HepG2 (cell line): ENCODE measurements around the gene MYO1E. TPM values are rescaled to one million over a fixed set of nuclear protein-coding genes. Genes with fewer than 3 reads are reported as not detected.
A peak's percentile ranks its signal among the peaks of the same experiment; 100 is the strongest.

Source experiments
- BCL6 ChIP-seq: IDR thresholded peaks from 2 replicates; pipeline ENCODE4 v1.6.1; 2016; ENCODE audit warnings: missing genetic modification reagents, missing compliant biosample characterization
- CBFB ChIP-seq: sonication (generic); formaldehyde crosslinking; IDR thresholded peaks from 2 replicates; pipeline ENCODE4 v1.4.0; 2020; ENCODE audit warnings: missing genetic modification reagents
- EP300 ChIP-seq, 3 experiments: sonication (generic) in 1 of 3; formaldehyde crosslinking in 1 of 3; IDR thresholded peaks; 2 replicates each; pipeline versions ENCODE4 v1.5.1 to v1.6.1; 2011 to 2020; ENCODE audit warnings: low read depth in 2 of 3, low read length in 2 of 3, borderline replicate concordance in 1 of 3, improper control_type of control experiment in 1 of 3, mild to moderate bottlenecking in 1 of 3, missing genetic modification reagents in 1 of 3, moderate library complexity in 1 of 3
- FOXO1 ChIP-seq: sonication (generic); formaldehyde crosslinking; IDR thresholded peaks from 2 replicates; pipeline ENCODE4 v1.4.0; 2020; ENCODE audit warnings: missing genetic modification reagents
- GATAD2A ChIP-seq: IDR thresholded peaks from 2 replicates; pipeline ENCODE4 v1.6.1; 2016
- HNF4G ChIP-seq, 2 experiments: sonication (generic) in 1 of 2; formaldehyde crosslinking in 1 of 2; IDR thresholded peaks; 2 replicates each; pipeline versions ENCODE4 v1.4.0 to v1.6.1; 2011 to 2020; ENCODE audit warnings: borderline replicate concordance in 2 of 2, low read depth in 2 of 2, mild to moderate bottlenecking in 2 of 2, low read length in 1 of 2, missing genetic modification reagents in 1 of 2, moderate library complexity in 1 of 2
- MEIS1 ChIP-seq: sonication (generic); formaldehyde crosslinking; IDR thresholded peaks from 2 replicates; pipeline ENCODE4 v1.9.0; 2021; ENCODE audit warnings: mild to moderate bottlenecking, missing genetic modification reagents, moderate library complexity, borderline replicate concordance
- MIER3 ChIP-seq: IDR thresholded peaks from 2 replicates; pipeline ENCODE4 v1.6.1; 2016; ENCODE audit warnings: missing compliant biosample characterization, borderline replicate concordance
- MIXL1 ChIP-seq: IDR thresholded peaks from 2 replicates; pipeline ENCODE4 v1.6.1; 2016
- POGK ChIP-seq: sonication (generic); formaldehyde crosslinking; conservative IDR thresholded peaks from 2 replicates; pipeline ENCODE4 v1.8.0; 2022; ENCODE audit warnings: mild to moderate bottlenecking, moderate library complexity, missing genetic modification reagents
- SALL1 ChIP-seq: sonication (generic); formaldehyde crosslinking; IDR thresholded peaks from 2 replicates; pipeline ENCODE4 v1.8.0; 2022; ENCODE audit warnings: mild to moderate bottlenecking, missing genetic modification reagents
- TOE1 ChIP-seq: sonication (generic); formaldehyde crosslinking; IDR thresholded peaks from 2 replicates; pipeline ENCODE4 v1.4.0; 2020; ENCODE audit warnings: mild to moderate bottlenecking, missing genetic modification reagents
- XBP1 ChIP-seq: sonication (generic); formaldehyde crosslinking; IDR thresholded peaks from 2 replicates; pipeline ENCODE4 v1.5.0; 2020; ENCODE audit warnings: missing genetic modification reagents
- ZBTB14 ChIP-seq: sonication (generic); formaldehyde crosslinking; IDR thresholded peaks from 2 replicates; pipeline ENCODE4 v1.4.0; 2020; ENCODE audit warnings: missing genetic modification reagents
- ZBTB21 ChIP-seq: sonication (generic); formaldehyde crosslinking; IDR thresholded peaks from 2 replicates; pipeline ENCODE4 v1.4.0; 2020; ENCODE audit warnings: missing genetic modification reagents
- ZBTB3 ChIP-seq: sonication (generic); formaldehyde crosslinking; IDR thresholded peaks from 2 replicates; pipeline ENCODE4 v1.4.0; 2020; ENCODE audit warnings: low read depth, mild to moderate bottlenecking, moderate library complexity, missing genetic modification reagents, borderline replicate concordance
- ZFP36L2 ChIP-seq: sonication (generic); formaldehyde crosslinking; IDR thresholded peaks from 2 replicates; pipeline ENCODE4 v1.4.0; 2020; ENCODE audit warnings: missing genetic modification reagents
- ZNF12 ChIP-seq: sonication (generic); formaldehyde crosslinking; IDR thresholded peaks from 2 replicates; pipeline ENCODE4 v1.5.0; 2020; ENCODE audit warnings: missing genetic modification reagents
- ZNF205 ChIP-seq: IDR thresholded peaks from 2 replicates; pipeline ENCODE4 v1.6.1; 2018; ENCODE audit warnings: missing biosample characterization, missing genetic modification reagents
- ZNF501 ChIP-seq: sonication (generic); formaldehyde crosslinking; IDR thresholded peaks from 2 replicates; pipeline ENCODE4 v1.5.1; 2020; ENCODE audit warnings: mild to moderate bottlenecking, moderate library complexity, missing genetic modification reagents
- ZNF543 ChIP-seq: sonication (generic); formaldehyde crosslinking; IDR thresholded peaks from 2 replicates; pipeline ENCODE4 v1.4.0; 2020; ENCODE audit warnings: mild to moderate bottlenecking, missing genetic modification reagents
- ZSCAN31 ChIP-seq: sonication (generic); formaldehyde crosslinking; IDR thresholded peaks from 2 replicates; pipeline ENCODE4 v1.5.0; 2020; ENCODE audit warnings: low read depth, mild to moderate bottlenecking, missing genetic modification reagents
- polyA plus RNA-seq, 8 experiments: library from polyadenylated mRNA; depleted of rRNA in 3 of 8; stranded (reverse) in 7 of 8; unstranded in 1 of 8; fragments of >200 nt; fragmentation: Illumina TruSeq in 4 of 8; extraction: Trizol in 4 of 8; gene quantifications; 2 replicates each; pipeline versions ENCODE4 v1.2.1 to v1.2.3, GENCODE V29; 2011 to 2016; ENCODE audit warnings: low read depth in 4 of 8, missing spikeins in 1 of 8, mixed read lengths in 1 of 8; ENCODE audit not compliant: insufficient read depth in 1 of 8
- total RNA-seq, 5 experiments: library from RNA; depleted of rRNA; stranded (reverse); fragments of >200 nt; fragmentation: Illumina TruSeq; extraction: Trizol; gene quantifications; 2 replicates each; pipeline ENCODE4 v1.2.3, GENCODE V29; 2016; ENCODE audit warnings: low read depth in 1 of 5
- TF ChIP-seq, protein P1 (sequence below): IDR thresholded peaks from 2 replicates; pipeline ENCODE4 v1.4.0; 2020; ENCODE audit warnings: mild to moderate bottlenecking, missing genetic modification reagents

The MYO1E gene
- total and polyA plus RNA-seq, 2 of the 13 experiments (the other 11 are each of a cell fraction or from before 2014, with no cell fraction given) = 15.7 to 25.1 TPM

GRCh38 chr15:59255680-59256336 is 116.9 kb downstream of the MYO1E start (continued):
- no peak for TF ChIP-seq ZBTB14 (CRISPR knock-in tag)
- 0 out of 2 replicates have a peak, but pooled peaks have one; percentile 46 for TF ChIP-seq ZNF205 (CRISPR knock-in tag)
- TF ChIP-seq ZNF12 (CRISPR knock-in tag) = peak; percentile 36; the same call in 1 of the 2 replicates
- TF ChIP-seq EP300 (IDR thresholded peaks at IDR 0.05; ENCODE audit: low read depth in 2 of 2, low read length in 2 of 2) = peak in 1 of 2 experiments; percentile 75; a peak in 2 of 4 replicates
- no peak for TF ChIP-seq EP300 (CRISPR knock-in tag; IDR thresholded peaks at IDR 0.05; ENCODE audit: borderline replicate concordance)
- 0 out of 2 replicates have a peak, but pooled peaks have one; percentile 31 for TF ChIP-seq FOXO1
- no peak for TF ChIP-seq ZNF543 (CRISPR knock-in tag)
- TF ChIP-seq ZSCAN31 (CRISPR knock-in tag) = no peak
- peak; percentile 65; the same call in 1 of the 2 replicates for TF ChIP-seq MIER3 (CRISPR knock-in tag)
- 0 out of 2 replicates have a peak, but pooled peaks have one; percentile 23 for TF ChIP-seq ZNF501
- TF ChIP-seq BCL6 (CRISPR knock-in tag) = peak; percentile 41
- TF ChIP-seq POGK (CRISPR knock-in tag) = 0 out of 2 replicates have a peak, but pooled peaks have one; percentile 29
- 0 out of 2 replicates have a peak, but pooled peaks have one; percentile 38 for TF ChIP-seq MEIS1 (CRISPR knock-in tag)
- peak; percentile 70; the same call in 1 of the 2 replicates for TF ChIP-seq MIXL1 (CRISPR knock-in tag)
- TF ChIP-seq XBP1 (CRISPR knock-in tag) = no peak
- peak; percentile 65 for TF ChIP-seq ZBTB21 (CRISPR knock-in tag)
- TF ChIP-seq CBFB (CRISPR knock-in tag) = peak; percentile 84
- TF ChIP-seq, protein P1, sequence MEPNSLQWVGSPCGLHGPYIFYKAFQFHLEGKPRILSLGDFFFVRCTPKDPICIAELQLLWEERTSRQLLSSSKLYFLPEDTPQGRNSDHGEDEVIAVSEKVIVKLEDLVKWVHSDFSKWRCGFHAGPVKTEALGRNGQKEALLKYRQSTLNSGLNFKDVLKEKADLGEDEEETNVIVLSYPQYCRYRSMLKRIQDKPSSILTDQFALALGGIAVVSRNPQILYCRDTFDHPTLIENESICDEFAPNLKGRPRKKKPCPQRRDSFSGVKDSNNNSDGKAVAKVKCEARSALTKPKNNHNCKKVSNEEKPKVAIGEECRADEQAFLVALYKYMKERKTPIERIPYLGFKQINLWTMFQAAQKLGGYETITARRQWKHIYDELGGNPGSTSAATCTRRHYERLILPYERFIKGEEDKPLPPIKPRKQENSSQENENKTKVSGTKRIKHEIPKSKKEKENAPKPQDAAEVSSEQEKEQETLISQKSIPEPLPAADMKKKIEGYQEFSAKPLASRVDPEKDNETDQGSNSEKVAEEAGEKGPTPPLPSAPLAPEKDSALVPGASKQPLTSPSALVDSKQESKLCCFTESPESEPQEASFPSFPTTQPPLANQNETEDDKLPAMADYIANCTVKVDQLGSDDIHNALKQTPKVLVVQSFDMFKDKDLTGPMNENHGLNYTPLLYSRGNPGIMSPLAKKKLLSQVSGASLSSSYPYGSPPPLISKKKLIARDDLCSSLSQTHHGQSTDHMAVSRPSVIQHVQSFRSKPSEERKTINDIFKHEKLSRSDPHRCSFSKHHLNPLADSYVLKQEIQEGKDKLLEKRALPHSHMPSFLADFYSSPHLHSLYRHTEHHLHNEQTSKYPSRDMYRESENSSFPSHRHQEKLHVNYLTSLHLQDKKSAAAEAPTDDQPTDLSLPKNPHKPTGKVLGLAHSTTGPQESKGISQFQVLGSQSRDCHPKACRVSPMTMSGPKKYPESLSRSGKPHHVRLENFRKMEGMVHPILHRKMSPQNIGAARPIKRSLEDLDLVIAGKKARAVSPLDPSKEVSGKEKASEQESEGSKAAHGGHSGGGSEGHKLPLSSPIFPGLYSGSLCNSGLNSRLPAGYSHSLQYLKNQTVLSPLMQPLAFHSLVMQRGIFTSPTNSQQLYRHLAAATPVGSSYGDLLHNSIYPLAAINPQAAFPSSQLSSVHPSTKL (CRISPR knock-in tag) = peak; percentile 89
- no peak for TF ChIP-seq ZFP36L2 (CRISPR knock-in tag)
- peak; percentile 16; the same call in 1 of the 2 replicates for TF ChIP-seq HNF4G (IDR thresholded peaks at IDR 0.05; ENCODE audit: borderline replicate concordance, low read depth, low read length)
- TF ChIP-seq HNF4G (CRISPR knock-in tag; IDR thresholded peaks at IDR 0.05; ENCODE audit: borderline replicate concordance, low read depth) = no peak
- TF ChIP-seq SALL1 (CRISPR knock-in tag) = peak; percentile 97
- 0 out of 2 replicates have a peak, but pooled peaks have one; percentile 45 for TF ChIP-seq TOE1 (CRISPR knock-in tag)
- no peak for TF ChIP-seq ZBTB3 (CRISPR knock-in tag)
- peak; percentile 94 for TF ChIP-seq GATAD2A (CRISPR knock-in tag)
